Spleen (tissue), 11 donors: Measurements from ENCODE around the gene C16orf89. TPM values are rescaled to one million over a fixed set of nuclear protein-coding genes. Genes with fewer than 3 reads are reported as not detected.

Experiments
- DNase-seq: peaks from one replicate; pipeline ENCODE4 v3.0.0-alpha.2; 2020
- H3K27ac ChIP-seq, 8 donors: fragments of 200-600 bp; sonication (generic) in 7 of 8; 1 replicate in 4 of 8; 2 replicates in 4 of 8; pipeline versions ENCODE4 v1.5.0 to v1.8.0; 2016 to 2021; ENCODE audit warnings: inconsistent platforms in 4 of 8, mild to moderate bottlenecking in 4 of 8, moderate library complexity in 1 of 8
- H3K27me3 ChIP-seq, 7 donors: fragments of 200-600 bp; sonication (generic) in 6 of 7; replicated peaks in 1 of 7; 1 replicate in 4 of 7; 2 replicates in 3 of 7; pipeline versions ENCODE4 v1.5.0 to v1.8.0; 2016 to 2021; ENCODE audit warnings: inconsistent platforms in 3 of 7, mild to moderate bottlenecking in 1 of 7
- H3K36me3 ChIP-seq, 6 donors: fragments of 200-600 bp; sonication (generic) in 5 of 6; 1 replicate in 4 of 6; 2 replicates in 2 of 6; pipeline versions ENCODE4 v1.5.0 to v1.8.0; 2016 to 2021; ENCODE audit warnings: inconsistent platforms in 2 of 6
- H3K4me1 ChIP-seq, 6 donors: fragments of 200-600 bp; sonication (generic) in 5 of 6; 1 replicate in 3 of 6; 2 replicates in 3 of 6; pipeline versions ENCODE4 v1.5.0 to v1.8.0; 2016 to 2021; ENCODE audit warnings: inconsistent platforms in 3 of 6
- H3K4me3 ChIP-seq, 8 donors: fragments of 200-600 bp; sonication (generic) in 7 of 8; 1 replicate in 4 of 8; 2 replicates in 4 of 8; pipeline versions ENCODE4 v1.5.0 to v1.8.0; 2016 to 2021; ENCODE audit warnings: inconsistent platforms in 4 of 8, mild to moderate bottlenecking in 4 of 8, moderate library complexity in 2 of 8
- H3K9me3 ChIP-seq, 8 donors: fragments of 200-600 bp; sonication (generic) in 7 of 8; 1 replicate in 4 of 8; 2 replicates in 4 of 8; pipeline versions ENCODE4 v1.5.0 to v1.8.0; 2016 to 2021; ENCODE audit warnings: inconsistent platforms in 4 of 8
- POLR2A ChIP-seq, 3 donors: fragments of 450-650 bp; IDR thresholded peaks; one replicate each; pipeline ENCODE4 v1.5.1; 2017; ENCODE audit warnings: antibody characterized with exemption in 3 of 3, mild to moderate bottlenecking in 1 of 3
- POLR2AphosphoS5 ChIP-seq, 3 donors: sonication (generic); formaldehyde crosslinking; IDR thresholded peaks; one replicate each; pipeline ENCODE4 v1.5.1; 2017; ENCODE audit warnings: antibody characterized with exemption in 3 of 3
- WGBS, 5 donors: extraction: QIAGEN DNeasy Blood & Tissue Kit in 3 of 5; methylation state at CpG; one replicate each; pipeline versions ENCODE4 v1.1.5 to v1.1.7; 2013 to 2018; 5-methylcytosine and 5-hydroxymethylcytosine counted together
- intact Hi-C: fragments of 100-400 bp; cut with DNase I; formaldehyde crosslinking; loops from one replicate; pipeline ENCODE4 v1.15.0; 2023; ENCODE audit warnings: low total_unique reads
- polyA plus RNA-seq, 3 donors: library from polyadenylated mRNA; stranded (reverse); fragments of 200-250 nt; gene quantifications; one replicate each; pipeline ENCODE4 v1.2.1, GENCODE V29; 2013
- total RNA-seq, 7 donors: library from RNA; depleted of rRNA in 3 of 7; stranded (reverse); fragments of >200 nt in 3 of 7; fragmentation: NEBNext Ultra II Directional in 4 of 7; extraction: Animal tissue kit (Norgen Biotek cat#: 25700) in 4 of 7; gene quantifications; one replicate each; pipeline versions ENCODE4 v1.1.0 to v1.2.1, GENCODE V29; 2016 to 2021
- TF ChIP-seq, protein P1 (sequence below), 11 experiments: fragments of 200-600 bp in 7 of 11; fragments of 450-650 bp in 4 of 11; sonication (generic) in 4 of 11; IDR thresholded peaks in 8 of 11; conservative IDR thresholded peaks in 3 of 11; 1 replicate in 7 of 11; 2 replicates in 4 of 11; pipeline versions ENCODE4 v1.4.0 to v1.8.0; 2016 to 2021; ENCODE audit warnings: antibody characterized with exemption in 11 of 11, inconsistent platforms in 4 of 11, mild to moderate bottlenecking in 1 of 11
- donor health status: healthy with polysubstance abuse.
- donor health status: DM: no; HTN: no; CAD: no; lungs with moderate emphysema.
- donor health status: DM: no; HTN: no; CAD: no.
- donor health status: Bipolar disorder and iron deficiency.
- donor health status: healthy.
- donor health status: DM: no; HTN: no; CAD: no.
- donor health status: DM: yes; HTN: yes; CAD: no.

The C16orf89 gene
- total and polyA plus RNA-seq, 10 donors = 0.34 to 5.7 (median 1.7) TPM; not detected in 1

- Histone ChIP-seq H3K4me1 (no peaks in the 10 kb centered on the region), H3K9me3 (no peaks in the 10 kb centered on the region), H3K27ac (no peak overlapping the region), H3K4me3 (no peak overlapping the region), H3K27me3 (no peaks in the 10 kb centered on the region), H3K36me3 (peaks cover 0 to 14% (median 7%) of the 10 kb centered on the region in 6 donors)
- TF ChIP-seq, protein P1, sequence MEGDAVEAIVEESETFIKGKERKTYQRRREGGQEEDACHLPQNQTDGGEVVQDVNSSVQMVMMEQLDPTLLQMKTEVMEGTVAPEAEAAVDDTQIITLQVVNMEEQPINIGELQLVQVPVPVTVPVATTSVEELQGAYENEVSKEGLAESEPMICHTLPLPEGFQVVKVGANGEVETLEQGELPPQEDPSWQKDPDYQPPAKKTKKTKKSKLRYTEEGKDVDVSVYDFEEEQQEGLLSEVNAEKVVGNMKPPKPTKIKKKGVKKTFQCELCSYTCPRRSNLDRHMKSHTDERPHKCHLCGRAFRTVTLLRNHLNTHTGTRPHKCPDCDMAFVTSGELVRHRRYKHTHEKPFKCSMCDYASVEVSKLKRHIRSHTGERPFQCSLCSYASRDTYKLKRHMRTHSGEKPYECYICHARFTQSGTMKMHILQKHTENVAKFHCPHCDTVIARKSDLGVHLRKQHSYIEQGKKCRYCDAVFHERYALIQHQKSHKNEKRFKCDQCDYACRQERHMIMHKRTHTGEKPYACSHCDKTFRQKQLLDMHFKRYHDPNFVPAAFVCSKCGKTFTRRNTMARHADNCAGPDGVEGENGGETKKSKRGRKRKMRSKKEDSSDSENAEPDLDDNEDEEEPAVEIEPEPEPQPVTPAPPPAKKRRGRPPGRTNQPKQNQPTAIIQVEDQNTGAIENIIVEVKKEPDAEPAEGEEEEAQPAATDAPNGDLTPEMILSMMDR (IDR thresholded peaks at IDR 0.05 in 8 of 11, conservative IDR thresholded peaks at IDR 0.05 in 3 of 11) = no peak
- TF ChIP-seq POLR2A (IDR thresholded peaks at IDR 0.05) = no peak
- TF ChIP-seq POLR2AphosphoS5 (IDR thresholded peaks at IDR 0.05) = no peak
- WGBS, 5 donors = 56 to 89% (median 78%) methylated on average over 12 to 15 of the region's 15 CpGs
- DNase-seq = no peak
- intact Hi-C loops = no loop called here
These were observed 45.2 kb downstream of the C16orf89 start for GRCh38 chr16:5020551-5020950.

DNA sequence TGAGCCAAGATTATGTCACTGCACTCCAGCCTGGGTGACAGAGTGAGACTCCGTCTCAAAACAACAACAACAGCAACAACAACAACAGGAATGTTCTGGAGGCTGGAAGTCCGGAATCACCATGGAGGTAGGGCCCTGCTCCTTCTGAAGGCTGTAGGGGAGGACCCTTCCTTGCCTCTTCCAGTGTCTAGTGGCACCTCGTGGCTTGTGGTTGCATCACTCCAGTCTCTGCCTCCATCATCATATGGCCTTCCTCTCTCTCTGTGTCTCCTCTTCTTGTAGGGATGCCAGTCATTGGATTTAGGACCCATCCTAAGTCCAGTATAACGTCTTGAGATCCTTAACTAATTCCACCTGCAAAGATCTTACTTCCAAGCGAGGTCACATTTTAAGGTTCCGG lies 46.0 kb downstream of the C16orf89 start:
- Histone ChIP-seq H3K4me1 (no peaks in the 10 kb centered on the region), H3K4me3 (no peak overlapping the region), H3K36me3 (peaks cover 0 to 6% (median 2%) of the 10 kb centered on the region in 6 donors), H3K9me3 (no peaks in the 10 kb centered on the region), H3K27ac (no peak overlapping the region), H3K27me3 (no peaks in the 10 kb centered on the region)
- TF ChIP-seq POLR2AphosphoS5 (IDR thresholded peaks at IDR 0.05) = no peak
- TF ChIP-seq, protein P1 (IDR thresholded peaks at IDR 0.05 in 8 of 11, conservative IDR thresholded peaks at IDR 0.05 in 3 of 11) = no peak
- WGBS, 5 donors = 70 to 82% (median 76%) methylated on average over 6 of the region's 6 CpGs
- DNase-seq = no peak
- intact Hi-C loops = no loop called here

DNA sequence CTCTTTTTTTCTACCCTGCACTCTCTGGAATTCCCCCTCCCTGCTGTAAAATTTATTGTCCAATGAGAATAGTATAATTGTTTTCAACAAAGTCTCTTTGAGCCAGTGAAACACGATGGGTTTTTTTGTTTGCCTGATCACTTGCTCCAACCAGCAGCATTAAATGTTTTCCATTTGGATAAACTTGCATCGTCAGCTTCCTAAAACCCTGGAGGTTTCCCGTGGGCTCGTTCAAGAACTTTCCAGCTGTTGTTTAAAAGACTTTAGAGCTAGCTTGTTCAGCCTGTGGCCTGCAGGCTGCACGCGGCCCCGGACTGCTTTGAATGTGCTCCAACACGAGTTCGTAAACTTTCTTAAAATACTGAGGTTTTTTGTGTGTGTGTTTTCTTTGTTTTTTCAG lies 47.0 kb downstream of the C16orf89 start:
- no peaks in the 10 kb centered on the region for H3K9me3 ChIP-seq
- no peaks in the 10 kb centered on the region for H3K27me3 ChIP-seq
- DNase-seq = no peak
- H3K36me3 ChIP-seq = no peaks in the 10 kb centered on the region
- no peaks in the 10 kb centered on the region for H3K4me1 ChIP-seq
- 59 to 68% (median 68%) methylated on average over 9 of the region's 9 CpGs for WGBS, 5 donors
- no peak for TF ChIP-seq POLR2AphosphoS5 (IDR thresholded peaks at IDR 0.05)
- no peak overlapping the region for H3K4me3 ChIP-seq
- intact Hi-C loops = no loop called here
- H3K27ac ChIP-seq = no peak overlapping the region

DNA sequence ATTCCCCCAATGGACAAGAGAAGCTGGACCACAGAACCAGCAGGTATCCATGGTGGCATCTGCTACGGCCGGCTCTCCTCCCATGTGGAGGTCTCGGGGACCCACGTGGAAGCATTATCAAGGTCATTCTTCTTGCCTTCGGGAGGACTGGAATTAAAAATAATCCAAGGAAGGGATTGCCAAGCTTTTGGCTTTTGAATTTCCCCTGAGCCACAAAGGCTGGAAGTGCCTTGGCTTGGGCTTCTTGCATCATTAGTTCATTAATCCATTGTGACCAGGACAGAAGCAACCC lies 48.1 kb downstream of the C16orf89 start:
- Histone ChIP-seq H3K27ac (no peak overlapping the region), H3K27me3 (no peaks in the 10 kb centered on the region), H3K36me3 (no peaks in the 10 kb centered on the region), H3K9me3 (no peaks in the 10 kb centered on the region), H3K4me3 (no peak overlapping the region), H3K4me1 (no peaks in the 10 kb centered on the region)
- WGBS, 5 donors = 82 to 94% (median 90%) methylated on average over 4 to 5 of the region's 5 CpGs
- TF ChIP-seq POLR2AphosphoS5 (IDR thresholded peaks at IDR 0.05) = no peak
- TF ChIP-seq POLR2A (IDR thresholded peaks at IDR 0.05) = no peak
- TF ChIP-seq, protein P1 (IDR thresholded peaks at IDR 0.05 in 8 of 11, conservative IDR thresholded peaks at IDR 0.05 in 3 of 11) = no peak
- intact Hi-C loops = no loop called here
- no peak for DNase-seq
